ENCODE measurements around the gene C1orf216. TPM values are rescaled to one million over a fixed set of nuclear protein-coding genes. Genes with fewer than 3 reads are reported as not detected.

Gene C1orf216
- total RNA-seq, 2 donors from 2014 or later: 3.1 to 6.6 TPM

DNA sequence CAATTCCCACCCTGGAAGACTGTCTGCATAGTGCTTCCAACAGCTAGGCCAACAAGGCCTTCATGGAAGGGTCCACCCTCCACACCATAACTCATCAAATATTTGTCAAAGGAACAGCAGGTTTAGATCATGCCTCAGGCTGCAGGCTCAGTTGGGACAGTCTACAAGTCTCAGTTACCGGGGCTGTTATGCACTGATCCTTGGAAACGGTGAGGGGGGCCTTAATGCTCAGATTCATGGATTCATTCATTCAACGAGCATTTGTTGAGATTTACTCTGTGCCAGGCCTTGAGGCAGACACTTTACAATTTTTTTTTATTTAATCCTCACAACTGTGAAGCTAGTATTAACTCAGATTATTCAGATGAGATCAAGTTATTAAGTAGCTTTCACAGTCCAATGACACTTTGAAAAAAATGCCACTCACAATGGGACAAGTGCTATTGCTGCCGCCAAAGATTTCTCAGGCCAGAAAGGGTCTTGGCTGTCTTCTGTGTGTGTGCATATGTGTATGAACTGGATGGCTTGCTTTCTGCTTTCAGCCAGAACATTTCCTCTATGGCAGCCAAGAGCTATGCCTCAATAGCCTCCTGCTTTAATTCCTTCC, 8.9 kb upstream of the C1orf216 start:
- WGBS, 2 donors: 86 to 88% methylated on average over 4 of the region's 4 CpGs
- DNase-seq (no peak), ATAC-seq (no peak)
- H3K27ac ChIP-seq: no peak overlapping the region
- TF ChIP-seq POLR2A (IDR thresholded peaks at IDR 0.05): no peak
- TF ChIP-seq, protein P1, sequence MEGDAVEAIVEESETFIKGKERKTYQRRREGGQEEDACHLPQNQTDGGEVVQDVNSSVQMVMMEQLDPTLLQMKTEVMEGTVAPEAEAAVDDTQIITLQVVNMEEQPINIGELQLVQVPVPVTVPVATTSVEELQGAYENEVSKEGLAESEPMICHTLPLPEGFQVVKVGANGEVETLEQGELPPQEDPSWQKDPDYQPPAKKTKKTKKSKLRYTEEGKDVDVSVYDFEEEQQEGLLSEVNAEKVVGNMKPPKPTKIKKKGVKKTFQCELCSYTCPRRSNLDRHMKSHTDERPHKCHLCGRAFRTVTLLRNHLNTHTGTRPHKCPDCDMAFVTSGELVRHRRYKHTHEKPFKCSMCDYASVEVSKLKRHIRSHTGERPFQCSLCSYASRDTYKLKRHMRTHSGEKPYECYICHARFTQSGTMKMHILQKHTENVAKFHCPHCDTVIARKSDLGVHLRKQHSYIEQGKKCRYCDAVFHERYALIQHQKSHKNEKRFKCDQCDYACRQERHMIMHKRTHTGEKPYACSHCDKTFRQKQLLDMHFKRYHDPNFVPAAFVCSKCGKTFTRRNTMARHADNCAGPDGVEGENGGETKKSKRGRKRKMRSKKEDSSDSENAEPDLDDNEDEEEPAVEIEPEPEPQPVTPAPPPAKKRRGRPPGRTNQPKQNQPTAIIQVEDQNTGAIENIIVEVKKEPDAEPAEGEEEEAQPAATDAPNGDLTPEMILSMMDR (IDR thresholded peaks at IDR 0.05): no peak
- H3K9me3 ChIP-seq: no peaks in the 10 kb centered on the region
- peaks cover 7% of the 10 kb centered on the region for H3K4me1 ChIP-seq
- H3K36me3 ChIP-seq (replicated peaks in 1 of 2; ENCODE audit: insufficient read depth in 1 of 2, low read depth in 2 of 2): no peaks in the 10 kb centered on the region
- no peaks in the 10 kb centered on the region for H3K27me3 ChIP-seq
- H3K4me3 ChIP-seq: no peak overlapping the region
- intact Hi-C loops (cut with DNase I): loop anchor here (5.0 kb wide), 1 partner anchor 155 kb away; the partner anchor contains the start of gene TFAP2E

DNA sequence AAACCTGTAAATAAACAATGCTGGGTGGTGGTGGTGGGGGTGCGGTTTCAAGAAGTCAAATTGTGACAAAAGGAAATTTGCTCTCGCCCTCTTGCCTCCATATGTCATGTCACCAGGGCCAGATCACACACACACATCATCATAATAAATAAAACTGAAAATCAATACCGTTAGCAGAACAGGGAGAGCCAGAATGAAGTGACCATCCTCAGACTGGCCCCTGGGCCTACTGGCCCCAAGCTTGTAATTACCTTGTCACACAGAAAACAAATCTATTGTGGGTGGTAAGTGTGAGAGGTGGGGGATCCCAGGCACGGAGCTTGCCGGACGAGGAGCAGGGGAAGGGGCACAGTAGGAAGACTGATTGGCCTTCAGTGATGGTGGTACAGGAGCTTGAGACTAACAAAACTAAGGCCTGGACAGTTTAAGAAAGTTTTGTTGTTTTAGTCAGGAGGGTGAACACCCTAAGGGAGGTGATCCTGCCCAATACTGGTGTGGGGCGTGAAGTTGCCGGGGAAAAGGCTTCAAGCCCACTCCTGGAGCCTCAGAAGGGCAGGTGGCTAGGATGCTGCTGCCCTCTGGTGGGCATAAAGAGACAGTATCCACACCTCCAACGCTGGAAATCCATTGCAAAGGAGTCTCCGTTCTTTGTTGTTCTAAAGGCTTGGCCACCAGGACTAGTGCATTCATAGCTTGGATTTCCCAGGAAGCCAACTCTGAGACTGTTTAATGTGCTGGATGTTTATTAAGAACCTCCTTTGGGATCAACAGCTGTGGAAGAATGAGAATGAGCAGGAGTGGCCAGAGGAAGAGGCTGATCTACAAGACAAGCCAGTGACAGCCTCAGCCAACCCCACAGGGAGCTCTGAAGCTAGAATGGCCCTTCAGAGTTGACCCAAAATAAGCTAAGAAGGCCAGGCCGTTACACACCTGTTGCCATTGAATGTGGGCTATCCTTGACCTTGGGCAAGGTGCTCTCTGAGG, 8.1 kb upstream of the C1orf216 start:
- ATAC-seq (peak; percentile 83), DNase-seq (peak; percentile 60 to 68 (median 67))
- intact Hi-C loops (cut with DNase I): loop anchor here (5.0 kb wide), 1 partner anchor 154 kb away; the partner anchor contains the start of gene TFAP2E
- TF ChIP-seq, protein P1 (IDR thresholded peaks at IDR 0.05): peak; percentile 71 to 86 (median 78)
- TF ChIP-seq POLR2A (IDR thresholded peaks at IDR 0.05): no peak
- H3K36me3 ChIP-seq (replicated peaks in 1 of 2; ENCODE audit: insufficient read depth in 1 of 2, low read depth in 2 of 2): no peaks in the 10 kb centered on the region
- no peaks in the 10 kb centered on the region for H3K9me3 ChIP-seq
- no peak overlapping the region for H3K27ac ChIP-seq
- 28 to 34% methylated on average over 9 to 10 of the region's 11 CpGs for WGBS, 2 donors
- H3K4me1 ChIP-seq: peaks cover 7% of the 10 kb centered on the region
- no peaks in the 10 kb centered on the region for H3K27me3 ChIP-seq
- no peak overlapping the region for H3K4me3 ChIP-seq

DNA sequence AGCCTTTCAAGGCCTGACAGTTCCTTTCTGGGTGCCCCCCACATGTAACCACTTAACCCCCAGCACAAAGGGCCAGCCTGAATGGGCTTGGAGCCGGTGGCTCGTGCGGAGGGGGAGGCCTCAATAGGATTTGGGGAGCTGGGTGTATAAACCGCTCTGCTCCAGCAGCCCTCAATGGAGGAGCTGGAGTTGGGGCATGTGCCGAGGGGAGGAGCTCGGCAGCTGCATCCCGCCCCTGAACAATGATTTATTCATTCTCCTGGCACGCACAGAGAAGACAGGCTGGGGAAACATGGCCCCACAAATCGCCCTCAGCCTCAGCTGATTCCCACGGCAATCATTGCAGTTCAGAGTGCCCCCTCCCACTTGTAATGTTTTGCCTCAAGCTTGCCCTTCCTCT, 6.9 kb upstream of the C1orf216 start:
- no peak for ATAC-seq
- intact Hi-C loops (cut with DNase I): loop anchor here (5.0 kb wide), 1 partner anchor 153 kb away; the partner anchor contains the start of gene TFAP2E
- Histone ChIP-seq H3K4me1 (peaks cover 7% of the 10 kb centered on the region), H3K36me3 (replicated peaks in 1 of 2; ENCODE audit: insufficient read depth in 1 of 2, low read depth in 2 of 2) (no peaks in the 10 kb centered on the region), H3K27me3 (no peaks in the 10 kb centered on the region), H3K9me3 (no peaks in the 10 kb centered on the region), H3K4me3 (no peak overlapping the region), H3K27ac (no peak overlapping the region)
- WGBS, 2 donors: 58 to 74% methylated on average over 5 to 10 of the region's 10 CpGs
- TF ChIP-seq POLR2A (IDR thresholded peaks at IDR 0.05): no peak
- TF ChIP-seq, protein P1 (IDR thresholded peaks at IDR 0.05): no peak
- no peak for DNase-seq

DNA sequence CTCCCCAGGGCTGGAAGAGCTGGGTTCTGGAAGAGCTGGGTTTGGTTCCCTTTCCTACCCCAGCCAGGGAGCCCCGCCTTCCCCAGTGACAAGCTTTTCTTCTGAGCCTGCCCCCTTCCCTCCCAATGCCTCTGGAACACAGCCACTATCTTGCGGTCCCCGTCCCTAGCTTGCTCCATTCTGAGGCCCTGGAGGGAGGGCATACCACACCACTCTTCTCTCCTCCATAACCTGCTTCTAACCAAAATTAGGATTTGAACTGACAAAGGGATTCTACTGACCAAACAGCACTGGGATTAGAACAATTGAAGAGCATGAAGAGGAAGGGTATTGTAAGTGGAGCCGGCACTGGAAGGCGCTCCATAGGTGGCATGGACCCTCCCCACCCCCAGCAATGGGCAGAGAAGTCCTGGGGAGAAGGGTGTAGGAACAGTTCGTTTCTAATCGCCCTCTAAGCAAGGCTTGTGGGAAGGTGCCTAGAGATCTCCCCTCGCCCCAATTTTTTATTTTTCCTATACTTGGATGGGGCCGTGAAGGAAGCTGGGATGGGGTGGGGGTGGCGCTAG, 690 bp downstream of the C1orf216 start:
- Histone ChIP-seq H3K9me3 (no peaks in the 10 kb centered on the region), H3K27ac (peak overlapping the region; percentile 32 to 63 (median 62)), H3K36me3 (replicated peaks in 1 of 2; ENCODE audit: insufficient read depth in 1 of 2, low read depth in 2 of 2) (no peaks in the 10 kb centered on the region), H3K4me1 (peaks cover 23% of the 10 kb centered on the region), H3K27me3 (no peaks in the 10 kb centered on the region), H3K4me3 (peak overlapping the region; percentile 61 to 75)
- ATAC-seq (peak; percentile 15), DNase-seq (peak in 3 of 4 donors; percentile 28 to 50 (median 31))
- TF ChIP-seq, protein P1 (IDR thresholded peaks at IDR 0.05): no peak
- peak in 1 of 3 donors; percentile 15 for TF ChIP-seq POLR2A (IDR thresholded peaks at IDR 0.05)
- intact Hi-C loops (cut with DNase I): no loop called here
- 14% methylated on average over 10 of the region's 10 CpGs for WGBS, 2 donors

Data from body of pancreas (tissue), 4 donors.